GM12878 (cell line): ENCODE results near the gene LRIT1. TPM values are rescaled to one million over a fixed set of nuclear protein-coding genes. Genes with fewer than 3 reads are reported as not detected.

Source experiments
- ATAC-seq: fragments of 200-7000 bp; cut with Tn5 transposase; 3 replicates; pipeline ENCODE4 v1.9.1; 2020; ENCODE audit warnings: mild to moderate bottlenecking, moderate library complexity
- BruUV-seq: library from RNA; stranded (reverse); fragments of 400-500 nt; replicated peaks from 2 replicates; lab custom pipeline; 2021; lab: Mats Ljungman, UMichigan
- CTCF ChIA-PET: fragments of 300-600 bp; sonication (Branson Sonifier 250); formaldehyde crosslinking; extraction: SDS; loops from one replicate; lab custom pipeline; 2021; ENCODE audit warnings: inconsistent platforms; lab: Yijun Ruan, JAX
- POLR2A ChIA-PET: fragments of 350-600 bp; formaldehyde crosslinking; extraction: SDS; loops from one replicate; lab custom pipeline; 2021; ENCODE audit warnings: inconsistent platforms; lab: Charles Lee
- RAD21 ChIA-PET: fragments of 300-600 bp; sonication (Branson Sonifier 250); formaldehyde crosslinking; loops from one replicate; lab custom pipeline; 2023; ENCODE audit warnings: antibody characterized with exemption; ENCODE audit not compliant: unreplicated experiment; lab: Charles Lee
- SMC1A ChIA-PET: fragments of 300-600 bp; sonication (Branson Sonifier 250); formaldehyde crosslinking; loops from one replicate; lab custom pipeline; 2023; ENCODE audit not compliant: unreplicated experiment, uncharacterized antibody; lab: Charles Lee
- DNase-seq: peaks from one replicate; pipeline ENCODE4 v3.0.0-alpha.2; 2011; ENCODE audit warnings: low read depth, low spot score
- FAIRE-seq: peaks from 3 replicates; lab custom pipeline; 2011; peaks lifted over from hg19 to GRCh38; lab: Jason Lieb, UNC
- H2AFZ ChIP-seq: 2 replicates; pipeline ENCODE4 v1.6.0; 2011; ENCODE audit warnings: low read depth, low read length, control low read depth; ENCODE audit not compliant: control insufficient read depth
- H3K27ac ChIP-seq: 2 replicates; pipeline ENCODE4 v1.5.1; 2011; ENCODE audit warnings: control low read depth; ENCODE audit not compliant: control insufficient read depth, insufficient read depth
- H3K27me3 ChIP-seq, 2 experiments: replicated peaks in 1 of 2; 2 replicates each; pipeline versions ENCODE4 v1.6.0 to v1.6.1; 2011; ENCODE audit warnings: low read length in 1 of 2; ENCODE audit not compliant: control insufficient read depth in 2 of 2, insufficient read depth in 2 of 2
- H3K36me3 ChIP-seq, 2 experiments: 2 replicates each; pipeline ENCODE4 v1.5.1; 2011; ENCODE audit warnings: low read length in 1 of 2; ENCODE audit not compliant: control insufficient read depth in 2 of 2, insufficient read depth in 2 of 2
- H3K4me1 ChIP-seq: 2 replicates; pipeline ENCODE4 v1.6.1; 2011; ENCODE audit warnings: mild to moderate bottlenecking, low read length, moderate library complexity, mixed read lengths; ENCODE audit not compliant: control insufficient read depth, insufficient read depth
- H3K4me2 ChIP-seq: 2 replicates; pipeline ENCODE4 v1.6.0; 2011; ENCODE audit warnings: control low read depth; ENCODE audit not compliant: control insufficient read depth, insufficient read depth
- H3K4me3 ChIP-seq: fragments of 200-600 bp; sonication (generic); 2 replicates; pipeline ENCODE4 v1.5.1; 2016
- H3K79me2 ChIP-seq: 2 replicates; pipeline ENCODE4 v1.6.0; 2011; ENCODE audit warnings: low read length; ENCODE audit not compliant: control insufficient read depth, insufficient read depth
- H3K9ac ChIP-seq: 2 replicates; pipeline ENCODE4 v1.8.0; 2011; ENCODE audit warnings: low read length, control low read depth, mixed read lengths; ENCODE audit not compliant: control insufficient read depth, insufficient read depth
- H3K9me3 ChIP-seq: replicated peaks from 3 replicates; pipeline ENCODE4 v1.5.1; 2011; ENCODE audit warnings: mild to moderate bottlenecking, low read length; ENCODE audit not compliant: control insufficient read depth, insufficient read depth
- H4K20me1 ChIP-seq: 2 replicates; pipeline ENCODE4 v1.6.0; 2011; ENCODE audit not compliant: control insufficient read depth, insufficient read depth
- BCL11A ChIP-seq: IDR thresholded peaks from 2 replicates; pipeline ENCODE4 v1.6.1; 2011; ENCODE audit warnings: low read depth, low read length
- E2F4 ChIP-seq: IDR thresholded peaks from 2 replicates; pipeline ENCODE4 v1.6.1; 2012; ENCODE audit warnings: low read depth, low read length, improper control_type of control experiment
- HSF1 ChIP-seq: fragments of 150-350 bp; IDR thresholded peaks from 2 replicates; pipeline ENCODE4 v1.6.1; 2014; ENCODE audit warnings: mild to moderate bottlenecking, low read depth, low read length
- MTA2 ChIP-seq: fragments of 450-650 bp; IDR thresholded peaks from 2 replicates; pipeline ENCODE4 v1.6.1; 2016; ENCODE audit warnings: low read depth, mild to moderate bottlenecking, moderate library complexity
- MYC ChIP-seq: IDR thresholded peaks from 2 replicates; pipeline ENCODE4 v1.6.1; 2011; ENCODE audit warnings: mild to moderate bottlenecking, low read length, moderate library complexity, inconsistent platforms; ENCODE audit not compliant: insufficient read depth, insufficient replicate concordance, insufficient read length, severe bottlenecking
- NRF1 ChIP-seq: conservative IDR thresholded peaks from 2 replicates; pipeline ENCODE4 v1.6.1; 2011; ENCODE audit warnings: mild to moderate bottlenecking, low read depth, low read length, improper control_type of control experiment
- RFX5 ChIP-seq: IDR thresholded peaks from 2 replicates; pipeline ENCODE4 v1.6.1; 2011; ENCODE audit warnings: low read depth, low read length, improper control_type of control experiment
- RUNX3 ChIP-seq: IDR thresholded peaks from 2 replicates; pipeline ENCODE4 v1.6.1; 2012; ENCODE audit warnings: low read length, inconsistent platforms
- SMARCA5 ChIP-seq: fragments of 450-650 bp; IDR thresholded peaks from 2 replicates; pipeline ENCODE4 v1.6.1; 2017; ENCODE audit warnings: mild to moderate bottlenecking
- TAF1 ChIP-seq: IDR thresholded peaks from 2 replicates; pipeline ENCODE4 v1.6.1; 2011; ENCODE audit warnings: mild to moderate bottlenecking, low read depth, low read length, borderline replicate concordance
- ZNF207 ChIP-seq: fragments of 450-650 bp; IDR thresholded peaks from 2 replicates; pipeline ENCODE4 v1.6.1; 2014; ENCODE audit warnings: antibody characterized with exemption, mild to moderate bottlenecking, borderline replicate concordance
- WGBS: methylation state at CpG from one replicate; pipeline ENCODE4 v1.1.6; 2016; ENCODE audit warnings: low lambda C conversion rate; ENCODE audit not compliant: insufficient replicate concordance, insufficient coverage; ENCODE audit errors: missing lambda C conversion rate; 5-methylcytosine and 5-hydroxymethylcytosine counted together
- in situ Hi-C: fragments of 300-500 bp; cut with MboI; formaldehyde crosslinking; loops from 9 replicates; pipeline ENCODE4 v1.14.3; 2018; ENCODE audit warnings: mixed read lengths
- intact Hi-C: fragments of 100-400 bp; cut with micrococcal nuclease; formaldehyde crosslinking; loops from one replicate; pipeline ENCODE4 v1.14.2; 2022; ENCODE audit not compliant: unreplicated experiment
- polyA plus RNA-seq, 11 experiments: library from polyadenylated mRNA; depleted of rRNA in 4 of 11; unstranded in 6 of 11; stranded (reverse) in 5 of 11; fragments of >200 nt; fragmentation: Nextera tagmentation in 4 of 11; fragmentation: Illumina TruSeq in 1 of 11; extraction: Ambion mirVana in 4 of 11; extraction: Trizol in 1 of 11; gene quantifications; 1 replicate in 1 of 11; 2 replicates in 10 of 11; pipeline versions ENCODE4 v1.2.1 to v1.2.3, GENCODE V29; 2011 to 2016; ENCODE audit warnings: inconsistent platforms in 2 of 11, missing spikeins in 2 of 11, low read depth in 1 of 11
- total RNA-seq, 4 experiments: library from RNA; depleted of rRNA in 3 of 4; stranded (reverse); fragments of >200 nt in 3 of 4; fragmentation: Illumina TruSeq in 1 of 4; extraction: Trizol in 1 of 4; gene quantifications; 2 replicates each; pipeline versions ENCODE4 v1.2.1 to v1.2.3, GENCODE V29; 2013 to 2021

Gene LRIT1
- total and polyA plus RNA-seq, 10 of the 15 experiments (the other 5 are each of a cell fraction or from before 2014, with no cell fraction given): not detected

GRCh38 chr10:84184517-84184916 is 56.8 kb downstream of the LRIT1 start (continued):
- TF ChIP-seq SMARCA5 (no peak), NRF1 (no peak), RUNX3 (no peak), BCL11A (no peak), TAF1 (no peak), ZNF207 (no peak), E2F4 (no peak), RFX5 (no peak), HSF1 (no peak)

- Histone ChIP-seq H2AFZ (no peak overlapping the region), H3K4me1 (peaks cover 26% of the 10 kb centered on the region), H3K27ac (no peak overlapping the region), H3K36me3 (no peaks in the 10 kb centered on the region), H3K9me3 (no peaks in the 10 kb centered on the region), H3K79me2 (no peaks in the 10 kb centered on the region; the same call in none of the 2 replicates), H3K4me2 (no peak overlapping the region), H3K27me3 (no peaks in the 10 kb centered on the region), H3K4me3 (no peak overlapping the region), H3K9ac (no peak overlapping the region), H4K20me1 (no peaks in the 10 kb centered on the region)
- POLR2A ChIA-PET: no interaction called here
- CTCF ChIA-PET: interaction anchor here (0.7 to 1.3 kb wide), 3 partner anchors 8 to 32 kb away, joined by 3 to 5 read pairs (median 3); partner anchors contain the start of gene GPR15LG
- SMC1A ChIA-PET: interaction anchor here (1.0 kb wide), 1 partner anchor 15 kb away, joined by 3 read pairs; no protein-coding TSS in a partner anchor
- 70% methylated on average over 5 of the region's 5 CpGs for WGBS
- intact Hi-C loops (no loop called here), in situ Hi-C loops (no loop called here)
- ATAC-seq (no peak), FAIRE-seq (no peak), DNase-seq (no peak)
- no peak for TF ChIP-seq MYC
- no peak for TF ChIP-seq MTA2
- no TSS peak for BruUV-seq
- RAD21 ChIA-PET: no interaction called here
Measured at GRCh38 chr10:84181631-84182030, 59.7 kb downstream of the LRIT1 start.

Other genes with a start within 250 kb of the LRIT1 start
- 153 and 180 TPM in 2 replicates for gene GHITM, start 102.0 kb downstream of the LRIT1 start, total RNA-seq (2014; rRNA removed)
- gene GHITM, start 102.0 kb downstream of the LRIT1 start, total RNA-seq (2014; rRNA removed; fragmentation: Illumina TruSeq; extraction: Trizol): 153 and 157 TPM in 2 replicates
- gene GHITM, start 102.0 kb downstream of the LRIT1 start, total RNA-seq (2021): 120 and 128 TPM in 2 replicates
- gene GHITM, start 102.0 kb downstream of the LRIT1 start, polyA plus RNA-seq (2011; rRNA removed): 257 and 294 TPM in 2 replicates
- 147 and 190 TPM in 2 replicates for gene GHITM, start 102.0 kb downstream of the LRIT1 start, polyA plus RNA-seq (2014; fragmentation: Illumina TruSeq; extraction: Trizol)
- 100 to 1,000 TPM; 366 to 501 TPM for gene GHITM, start 102.0 kb downstream of the LRIT1 start, polyA plus RNA-seq (2014; fragmentation: Nextera tagmentation; extraction: Ambion mirVana)
- 146 and 162 TPM in 2 replicates for gene GHITM, start 102.0 kb downstream of the LRIT1 start, polyA plus RNA-seq (2014; rRNA removed)
- gene GHITM, start 102.0 kb downstream of the LRIT1 start, polyA plus RNA-seq (2016; fragmentation: Nextera tagmentation; extraction: Ambion mirVana): 100 to 1,000 TPM; 295 to 299 TPM
- 1.2 and 2.0 TPM in 2 replicates for gene GPR15LG, start 67.7 kb downstream of the LRIT1 start, total RNA-seq (2014; rRNA removed)
- 1.1 and 1.4 TPM in 2 replicates for gene GPR15LG, start 67.7 kb downstream of the LRIT1 start, total RNA-seq (2014; rRNA removed; fragmentation: Illumina TruSeq; extraction: Trizol)
- 1.3 and 1.5 TPM in 2 replicates for gene GPR15LG, start 67.7 kb downstream of the LRIT1 start, total RNA-seq (2021)
- 5.9 and 12.2 TPM in 2 replicates for gene GPR15LG, start 67.7 kb downstream of the LRIT1 start, polyA plus RNA-seq (2011; rRNA removed)
- 0.73 and 1.7 TPM in 2 replicates for gene GPR15LG, start 67.7 kb downstream of the LRIT1 start, polyA plus RNA-seq (2014; fragmentation: Illumina TruSeq; extraction: Trizol)
- gene GPR15LG, start 67.7 kb downstream of the LRIT1 start, polyA plus RNA-seq (2014; fragmentation: Nextera tagmentation; extraction: Ambion mirVana): 1 to 10 TPM; 1.2 TPM
- 0.80 and 1.5 TPM in 2 replicates for gene GPR15LG, start 67.7 kb downstream of the LRIT1 start, polyA plus RNA-seq (2014; rRNA removed)
- 1 to 10 TPM; 4.2 to 5.0 TPM for gene GPR15LG, start 67.7 kb downstream of the LRIT1 start, polyA plus RNA-seq (2016; fragmentation: Nextera tagmentation; extraction: Ambion mirVana)
- 0.17 and 0.27 TPM in 2 replicates for gene CDHR1, start 47.0 kb downstream of the LRIT1 start, total RNA-seq (2014; rRNA removed)
- 0.22 and 0.23 TPM in 2 replicates for gene CDHR1, start 47.0 kb downstream of the LRIT1 start, total RNA-seq (2014; rRNA removed; fragmentation: Illumina TruSeq; extraction: Trizol)
- 0.41 and 0.82 TPM in 2 replicates for gene CDHR1, start 47.0 kb downstream of the LRIT1 start, total RNA-seq (2021)
- gene CDHR1, start 47.0 kb downstream of the LRIT1 start, polyA plus RNA-seq (2011; rRNA removed): 2.3 and 3.0 TPM in 2 replicates
- gene CDHR1, start 47.0 kb downstream of the LRIT1 start, polyA plus RNA-seq (2014; fragmentation: Illumina TruSeq; extraction: Trizol): 0.48 and 0.71 TPM in 2 replicates
- under 1 TPM; 0.20 to 0.24 TPM for gene CDHR1, start 47.0 kb downstream of the LRIT1 start, polyA plus RNA-seq (2014; fragmentation: Nextera tagmentation; extraction: Ambion mirVana)
- gene CDHR1, start 47.0 kb downstream of the LRIT1 start, polyA plus RNA-seq (2014; rRNA removed): 0.52 and 0.58 TPM in 2 replicates
- gene CDHR1, start 47.0 kb downstream of the LRIT1 start, polyA plus RNA-seq (2016; fragmentation: Nextera tagmentation; extraction: Ambion mirVana): under 1 TPM; 0.28 to 0.40 TPM
- not detected in 2 replicates for gene LRIT2, start 16.0 kb downstream of the LRIT1 start, total RNA-seq (2014; rRNA removed)
- gene LRIT2, start 16.0 kb downstream of the LRIT1 start, total RNA-seq (2014; rRNA removed; fragmentation: Illumina TruSeq; extraction: Trizol): not detected in 2 replicates
- gene LRIT2, start 16.0 kb downstream of the LRIT1 start, total RNA-seq (2021): not detected in 2 replicates
- not detected in 2 replicates for gene LRIT2, start 16.0 kb downstream of the LRIT1 start, polyA plus RNA-seq (2011; rRNA removed)
- gene LRIT2, start 16.0 kb downstream of the LRIT1 start, polyA plus RNA-seq (2014; fragmentation: Illumina TruSeq; extraction: Trizol): not detected in 2 replicates
- not detected for gene LRIT2, start 16.0 kb downstream of the LRIT1 start, polyA plus RNA-seq (2014; fragmentation: Nextera tagmentation; extraction: Ambion mirVana)
- not detected in 2 replicates for gene LRIT2, start 16.0 kb downstream of the LRIT1 start, polyA plus RNA-seq (2014; rRNA removed)
- not detected for gene LRIT2, start 16.0 kb downstream of the LRIT1 start, polyA plus RNA-seq (2016; fragmentation: Nextera tagmentation; extraction: Ambion mirVana)
- not detected in 2 replicates for gene RGR, start 3.5 kb upstream of the LRIT1 start, total RNA-seq (2014; rRNA removed)
- gene RGR, start 3.5 kb upstream of the LRIT1 start, total RNA-seq (2014; rRNA removed; fragmentation: Illumina TruSeq; extraction: Trizol): not detected in 2 replicates
- not detected in 2 replicates for gene RGR, start 3.5 kb upstream of the LRIT1 start, total RNA-seq (2021)
- not detected in 2 replicates for gene RGR, start 3.5 kb upstream of the LRIT1 start, polyA plus RNA-seq (2011; rRNA removed)
- not detected in 2 replicates for gene RGR, start 3.5 kb upstream of the LRIT1 start, polyA plus RNA-seq (2014; fragmentation: Illumina TruSeq; extraction: Trizol)
- gene RGR, start 3.5 kb upstream of the LRIT1 start, polyA plus RNA-seq (2014; fragmentation: Nextera tagmentation; extraction: Ambion mirVana): not detected
- gene RGR, start 3.5 kb upstream of the LRIT1 start, polyA plus RNA-seq (2014; rRNA removed): not detected in 2 replicates
- not detected for gene RGR, start 3.5 kb upstream of the LRIT1 start, polyA plus RNA-seq (2016; fragmentation: Nextera tagmentation; extraction: Ambion mirVana)
- 8.8 and 9.2 TPM in 2 replicates for gene CCSER2, start 87.0 kb upstream of the LRIT1 start, total RNA-seq (2014; rRNA removed)
- 15.3 and 16.9 TPM in 2 replicates for gene CCSER2, start 87.0 kb upstream of the LRIT1 start, total RNA-seq (2014; rRNA removed; fragmentation: Illumina TruSeq; extraction: Trizol)
- 18.8 and 21.2 TPM in 2 replicates for gene CCSER2, start 87.0 kb upstream of the LRIT1 start, total RNA-seq (2021)
- gene CCSER2, start 87.0 kb upstream of the LRIT1 start, polyA plus RNA-seq (2011; rRNA removed): 12.4 and 17.5 TPM in 2 replicates
- gene CCSER2, start 87.0 kb upstream of the LRIT1 start, polyA plus RNA-seq (2014; fragmentation: Illumina TruSeq; extraction: Trizol): 14.0 and 14.5 TPM in 2 replicates
- gene CCSER2, start 87.0 kb upstream of the LRIT1 start, polyA plus RNA-seq (2014; fragmentation: Nextera tagmentation; extraction: Ambion mirVana): 1 to 10 TPM; 4.7 to 6.8 TPM
- gene CCSER2, start 87.0 kb upstream of the LRIT1 start, polyA plus RNA-seq (2014; rRNA removed): 5.3 and 5.4 TPM in 2 replicates
- 10 to 100 TPM; 16.5 to 18.5 TPM for gene CCSER2, start 87.0 kb upstream of the LRIT1 start, polyA plus RNA-seq (2016; fragmentation: Nextera tagmentation; extraction: Ambion mirVana)